Measurements from ENCODE around the gene GNA14.

GRCh38 chr9:77512876-77513275 lies 135.2 kb downstream of the GNA14 start:
- TF ChIP-seq CTCF (IDR thresholded peaks at IDR 0.05) (no peak), POLR2A (IDR thresholded peaks at IDR 0.05) (no peak)

Data from thyroid gland (tissue), 4 donors.